SU-DHL-6 (cell line): Measurements from ENCODE around the gene CEP44.

Source experiments
- H2AFZ ChIP-seq: fragments of 200-600 bp; sonication (generic); 2 replicates; pipeline ENCODE4 v1.6.1; 2014; ENCODE audit warnings: low read depth, mild to moderate bottlenecking, moderate library complexity, mixed read lengths, antibody characterized with exemption, low read length; ENCODE audit not compliant: severe bottlenecking
- H3F3A ChIP-seq: fragments of 200-600 bp; shearing (Covaris generic); 2 replicates; pipeline ENCODE4 v1.6.0; 2016; ENCODE audit warnings: antibody characterized with exemption, mild to moderate bottlenecking; ENCODE audit not compliant: insufficient read depth
- H3K27ac ChIP-seq: fragments of 200-600 bp; sonication (generic); 2 replicates; pipeline ENCODE4 v1.5.1; 2016; ENCODE audit warnings: low read depth, mild to moderate bottlenecking, low read length, moderate library complexity, mixed read lengths
- H3K27me3 ChIP-seq: fragments of 200-600 bp; sonication (generic), shearing (Covaris generic); 2 replicates; pipeline ENCODE4 v1.6.0; 2014; ENCODE audit warnings: mild to moderate bottlenecking, low read length
- H3K36me3 ChIP-seq: fragments of 200-600 bp; sonication (generic); 2 replicates; pipeline ENCODE4 v1.6.1; 2014; ENCODE audit warnings: mild to moderate bottlenecking, low read length, mixed read lengths
- H3K4me2 ChIP-seq: fragments of 300-600, 200-600 bp; shearing (Covaris generic), sonication (generic); 2 replicates; pipeline ENCODE4 v1.6.0; 2014; ENCODE audit warnings: low read length, low read depth, mild to moderate bottlenecking; ENCODE audit not compliant: poor library complexity, severe bottlenecking
- H3K4me3 ChIP-seq: fragments of 200-600 bp; sonication (generic); 2 replicates; pipeline ENCODE4 v1.5.1; 2014; ENCODE audit warnings: antibody characterized with exemption, low read length, mild to moderate bottlenecking, mixed read lengths; ENCODE audit not compliant: insufficient read depth, poor library complexity, severe bottlenecking
- H3K79me2 ChIP-seq: fragments of 200-600 bp; sonication (generic); 2 replicates; pipeline ENCODE4 v1.6.1; 2014; ENCODE audit warnings: mild to moderate bottlenecking, low read length, moderate library complexity; ENCODE audit not compliant: insufficient read depth
- H3K9ac ChIP-seq: fragments of 200-600 bp; sonication (generic); 2 replicates; pipeline ENCODE4 v1.7.0; 2014; ENCODE audit warnings: mild to moderate bottlenecking, low read length
- H3K9me2 ChIP-seq: fragments of 200-600 bp; sonication (generic); replicated peaks from 2 replicates; pipeline ENCODE4 v1.6.1; 2014; ENCODE audit warnings: low read length; ENCODE audit not compliant: insufficient read depth
- H3K9me3 ChIP-seq: fragments of 200-600 bp; sonication (generic); 2 replicates; pipeline ENCODE4 v1.6.1; 2014; ENCODE audit warnings: low read length, mixed read lengths; ENCODE audit not compliant: insufficient read depth
- H4K20me1 ChIP-seq: fragments of 200-600 bp; sonication (generic); 2 replicates; pipeline ENCODE4 v1.6.1; 2014; ENCODE audit warnings: low read depth, mild to moderate bottlenecking, antibody characterized with exemption, low read length, moderate library complexity, mixed read lengths
- EZH2phosphoT487 ChIP-seq: fragments of 200-600 bp; sonication (generic), shearing (Covaris generic); conservative IDR thresholded peaks from 2 replicates; pipeline ENCODE4 v1.6.1; 2018; ENCODE audit warnings: mild to moderate bottlenecking, antibody characterized with exemption, low read length, moderate library complexity, mixed read lengths
- TF ChIP-seq, protein P1 (sequence below): fragments of 200-600 bp; sonication (generic); IDR thresholded peaks from one replicate; pipeline ENCODE4 v1.5.1; 2017; ENCODE audit warnings: antibody characterized with exemption, mild to moderate bottlenecking, low read length, moderate library complexity; ENCODE audit not compliant: insufficient read depth, poor library complexity, severe bottlenecking

CEP44 gene

DNA sequence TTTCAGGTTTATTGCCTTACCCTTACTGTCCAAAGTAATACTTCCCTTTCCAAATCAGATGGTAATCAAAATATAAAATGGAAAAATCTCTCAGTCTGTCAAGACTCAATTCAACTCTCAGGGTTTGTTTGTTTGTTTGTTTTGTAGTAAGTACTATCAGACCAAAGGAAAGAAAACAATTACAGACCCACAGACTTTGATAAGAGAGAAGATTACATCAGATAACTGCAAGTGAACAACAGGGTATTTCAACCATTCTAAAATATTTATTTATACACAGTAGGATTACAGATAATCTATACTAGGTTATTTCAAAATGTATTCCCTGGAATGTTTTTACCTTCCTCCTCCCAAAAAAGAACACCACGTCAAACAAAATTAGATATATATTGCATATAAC is 29.1 kb upstream of the CEP44 start:
- Histone ChIP-seq H3K27me3 (no peaks in the 10 kb centered on the region), H3K9me3 (no peaks in the 10 kb centered on the region), H3K9ac (no peak overlapping the region), H3F3A (no peaks in the 10 kb centered on the region), H3K36me3 (no peaks in the 10 kb centered on the region; the same call in 1 of the 2 replicates), H3K4me3 (no peak overlapping the region), H4K20me1 (no peaks in the 10 kb centered on the region), H2AFZ (no peak overlapping the region), H3K27ac (no peak overlapping the region), H3K4me2 (no peak overlapping the region), H3K79me2 (no peaks in the 10 kb centered on the region), H3K9me2 (no peaks in the 10 kb centered on the region)
- no peak for TF ChIP-seq EZH2phosphoT487
- TF ChIP-seq, protein P1, sequence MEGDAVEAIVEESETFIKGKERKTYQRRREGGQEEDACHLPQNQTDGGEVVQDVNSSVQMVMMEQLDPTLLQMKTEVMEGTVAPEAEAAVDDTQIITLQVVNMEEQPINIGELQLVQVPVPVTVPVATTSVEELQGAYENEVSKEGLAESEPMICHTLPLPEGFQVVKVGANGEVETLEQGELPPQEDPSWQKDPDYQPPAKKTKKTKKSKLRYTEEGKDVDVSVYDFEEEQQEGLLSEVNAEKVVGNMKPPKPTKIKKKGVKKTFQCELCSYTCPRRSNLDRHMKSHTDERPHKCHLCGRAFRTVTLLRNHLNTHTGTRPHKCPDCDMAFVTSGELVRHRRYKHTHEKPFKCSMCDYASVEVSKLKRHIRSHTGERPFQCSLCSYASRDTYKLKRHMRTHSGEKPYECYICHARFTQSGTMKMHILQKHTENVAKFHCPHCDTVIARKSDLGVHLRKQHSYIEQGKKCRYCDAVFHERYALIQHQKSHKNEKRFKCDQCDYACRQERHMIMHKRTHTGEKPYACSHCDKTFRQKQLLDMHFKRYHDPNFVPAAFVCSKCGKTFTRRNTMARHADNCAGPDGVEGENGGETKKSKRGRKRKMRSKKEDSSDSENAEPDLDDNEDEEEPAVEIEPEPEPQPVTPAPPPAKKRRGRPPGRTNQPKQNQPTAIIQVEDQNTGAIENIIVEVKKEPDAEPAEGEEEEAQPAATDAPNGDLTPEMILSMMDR: no peak

DNA sequence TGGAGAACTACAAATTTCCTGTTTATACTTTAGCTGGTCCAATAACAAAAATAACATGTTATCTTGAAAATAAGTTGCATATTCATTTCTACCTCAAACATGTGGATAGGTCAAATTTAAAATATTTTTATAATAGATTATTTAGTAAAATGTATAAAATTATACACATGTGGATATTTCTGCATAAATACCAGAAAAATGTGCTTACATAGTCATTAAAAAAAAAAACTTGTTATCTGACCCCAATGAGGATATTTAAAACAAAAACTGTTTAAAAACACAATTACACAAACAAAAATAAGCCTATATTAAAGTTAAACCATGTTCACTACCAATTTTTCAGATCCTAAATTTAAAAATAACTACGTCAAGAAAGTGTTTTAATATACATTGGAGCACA is 28.3 kb upstream of the CEP44 start:
- TF ChIP-seq, protein P1: no peak
- no peak for TF ChIP-seq EZH2phosphoT487
- Histone ChIP-seq H3K9me2 (no peaks in the 10 kb centered on the region), H4K20me1 (no peaks in the 10 kb centered on the region), H3K4me2 (no peak overlapping the region), H3K36me3 (no peaks in the 10 kb centered on the region; the same call in 1 of the 2 replicates), H3K79me2 (no peaks in the 10 kb centered on the region), H2AFZ (no peak overlapping the region), H3K4me3 (no peak overlapping the region), H3F3A (0 out of 2 replicates have a peak, but pooled peaks cover under 1% of the 10 kb centered on the region), H3K27me3 (no peaks in the 10 kb centered on the region), H3K9me3 (no peaks in the 10 kb centered on the region), H3K27ac (no peak overlapping the region), H3K9ac (no peak overlapping the region)

DNA sequence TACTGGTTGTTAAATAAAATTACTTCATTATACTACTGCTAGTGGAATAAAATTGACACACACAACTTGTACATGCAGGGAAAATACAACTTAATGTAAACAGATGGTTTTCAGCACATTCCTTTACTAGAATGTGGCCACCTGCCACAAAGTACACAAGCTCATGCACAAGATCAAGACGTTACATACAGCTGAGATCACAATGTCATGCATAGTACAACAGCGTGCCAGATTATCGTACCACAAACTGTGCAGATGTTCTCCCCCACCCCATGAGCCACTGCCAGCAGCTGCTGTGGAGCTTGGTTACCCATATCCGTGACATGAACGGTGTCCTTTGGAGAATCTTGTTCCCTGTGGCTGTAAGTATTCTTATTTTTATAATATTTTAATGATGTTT is 27.9 kb upstream of the CEP44 start:
- Histone ChIP-seq H2AFZ (no peak overlapping the region), H3K9me3 (no peaks in the 10 kb centered on the region), H3K36me3 (no peaks in the 10 kb centered on the region; the same call in 1 of the 2 replicates), H4K20me1 (no peaks in the 10 kb centered on the region), H3K9ac (no peak overlapping the region), H3K79me2 (no peaks in the 10 kb centered on the region), H3K4me3 (no peak overlapping the region), H3K4me2 (no peak overlapping the region), H3K27ac (no peak overlapping the region), H3F3A (0 out of 2 replicates have a peak, but pooled peaks cover 4% of the 10 kb centered on the region), H3K9me2 (no peaks in the 10 kb centered on the region), H3K27me3 (no peaks in the 10 kb centered on the region)
- TF ChIP-seq, protein P1: no peak
- TF ChIP-seq EZH2phosphoT487: no peak
